Omental fat pad (tissue), 4 donors: Measurements from ENCODE around the gene DOCK3. TPM values are rescaled to one million over a fixed set of nuclear protein-coding genes. Genes with fewer than 3 reads are reported as not detected.

Experiments
- ATAC-seq: fragments of 150-250 bp; one replicate; pipeline ENCODE4 v1.9.1; 2016; ENCODE audit warnings: mild to moderate bottlenecking, moderate library complexity; ENCODE audit not compliant: low FRiP score
- DNase-seq: peaks from one replicate; pipeline ENCODE4 v3.0.0-alpha.2; 2019; ENCODE audit warnings: low spot score
- CTCF ChIP-seq, 3 donors: fragments of 450-650 bp; IDR thresholded peaks; one replicate each; pipeline ENCODE4 v1.5.1; 2016 to 2017; ENCODE audit warnings: antibody characterized with exemption in 3 of 3, mild to moderate bottlenecking in 3 of 3, moderate library complexity in 2 of 3
- total RNA-seq, 4 donors: library from RNA; depleted of rRNA; stranded (reverse); fragments of >200 nt; gene quantifications; one replicate each; pipeline ENCODE4 v1.1.0, GENCODE V29; 2016

The DOCK3 gene
- total RNA-seq, 4 donors from 2014 or later: 0.16 to 2.5 (median 1.4) TPM

- no peak for TF ChIP-seq CTCF (IDR thresholded peaks at IDR 0.05)
- ATAC-seq (no peak), DNase-seq (no peak)
These were observed 680.2 kb downstream of the DOCK3 start for GRCh38 chr3:51354731-51355615.

GRCh38 chr3:51355891-51356578 lies 681.3 kb downstream of the DOCK3 start:
- DNase-seq (no peak), ATAC-seq (no peak)
- TF ChIP-seq CTCF (IDR thresholded peaks at IDR 0.05): no peak

GRCh38 chr3:51357856-51358255 lies 683.1 kb downstream of the DOCK3 start:
- no peak for TF ChIP-seq CTCF (IDR thresholded peaks at IDR 0.05)
- no peak for DNase-seq
- ATAC-seq: no peak

GRCh38 chr3:51358981-51359380 lies 684.3 kb downstream of the DOCK3 start:
- TF ChIP-seq CTCF (IDR thresholded peaks at IDR 0.05): no peak
- DNase-seq (no peak), ATAC-seq (no peak)

- ATAC-seq (no peak), DNase-seq (no peak)
- TF ChIP-seq CTCF (IDR thresholded peaks at IDR 0.05): no peak
These were observed 686.1 kb downstream of the DOCK3 start for GRCh38 chr3:51360806-51361205.

- DNase-seq: no peak
- TF ChIP-seq CTCF (IDR thresholded peaks at IDR 0.05): no peak
- ATAC-seq: no peak
These were observed 687.0 kb downstream of the DOCK3 start for GRCh38 chr3:51361746-51362145.
